GM19468 (cell line): ENCODE results near the gene POU4F1.

Source experiments
- ATAC-seq: cut with Tn5 transposase; IDR thresholded peaks from one replicate; pipeline ENCODE4 v1.9.1; 2021; ENCODE audit warnings: mild to moderate bottlenecking, moderate library complexity, moderate number of reproducible peaks; ENCODE audit not compliant: unreplicated experiment; ENCODE audit errors: extremely low read depth

POU4F1 gene

DNA sequence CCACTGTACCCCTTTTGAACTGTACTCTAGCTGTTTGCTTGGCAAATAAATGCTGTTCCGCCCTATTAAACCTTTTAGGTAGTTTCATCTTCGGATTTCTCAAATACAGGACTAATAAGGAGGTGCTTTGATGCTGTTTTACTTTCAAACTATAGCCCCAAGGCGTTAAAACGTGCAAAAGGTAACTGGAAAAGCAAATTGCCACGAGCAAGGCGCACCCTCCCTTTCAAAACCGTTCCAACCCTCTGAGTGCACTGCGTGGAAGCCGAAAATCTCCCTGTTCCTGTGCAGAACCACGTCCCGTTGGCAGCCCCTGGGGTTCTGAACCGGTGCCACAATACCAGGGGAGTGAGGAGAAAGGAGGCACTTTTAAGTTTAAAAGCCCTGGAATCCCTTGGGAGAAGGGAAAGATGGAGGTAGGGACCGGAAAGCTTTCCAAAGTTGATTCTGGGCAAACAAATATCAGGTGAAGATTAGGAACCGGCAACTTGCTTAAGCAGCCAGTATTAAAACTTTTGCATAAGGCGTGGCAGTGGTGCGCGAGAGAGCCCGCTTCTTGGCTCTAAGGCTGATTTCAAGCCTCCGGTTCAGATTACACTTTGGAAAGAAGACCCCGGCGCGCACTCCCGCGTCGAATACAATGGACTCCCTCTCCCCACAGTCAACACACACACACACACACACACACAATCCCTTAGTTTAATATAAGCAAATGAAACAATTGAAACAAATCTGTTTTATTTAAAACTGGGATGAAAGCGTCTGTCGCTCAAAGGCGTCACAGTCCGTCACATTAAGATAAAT lies 9.5 kb downstream of the POU4F1 start:
- ATAC-seq: no peak

DNA sequence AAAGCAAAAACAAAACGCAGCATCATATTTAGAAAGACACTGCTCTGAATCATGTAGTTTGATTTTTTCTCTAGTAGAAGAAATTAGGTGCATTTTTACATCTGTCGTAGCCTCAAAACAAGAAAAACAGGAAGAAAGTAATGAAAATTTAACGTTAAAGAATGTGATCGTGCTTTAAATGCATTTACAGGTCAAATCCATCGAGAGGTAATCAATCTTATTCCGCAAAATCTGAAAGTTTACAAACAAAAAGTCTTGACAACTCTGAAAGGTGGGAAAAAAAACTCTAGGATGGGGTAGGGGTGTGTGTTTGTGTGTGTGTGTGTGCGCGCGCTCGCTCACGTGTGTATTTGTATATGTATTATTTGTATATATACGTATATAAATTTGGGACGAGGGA lies 10.2 kb downstream of the POU4F1 start:
- ATAC-seq: no peak

DNA sequence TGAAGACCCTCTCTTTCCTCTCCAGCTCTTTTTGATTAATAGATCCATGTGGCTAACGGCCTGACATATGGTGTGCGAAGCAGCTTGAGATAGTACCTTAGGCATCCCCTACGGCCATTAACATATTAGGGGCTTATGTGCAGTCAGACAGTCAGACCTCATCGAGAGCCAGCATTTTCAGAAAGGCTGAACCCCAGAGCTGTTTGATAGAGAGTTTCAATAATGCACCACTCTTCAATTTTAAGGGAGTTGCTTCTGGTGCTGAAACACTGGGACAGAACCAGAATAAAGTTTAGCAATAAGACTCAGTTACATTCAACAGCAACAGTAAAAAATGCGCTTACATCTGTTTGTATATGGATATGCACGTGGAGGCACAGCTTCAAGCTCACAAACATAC lies 10.8 kb downstream of the POU4F1 start:
- no peak for ATAC-seq

DNA sequence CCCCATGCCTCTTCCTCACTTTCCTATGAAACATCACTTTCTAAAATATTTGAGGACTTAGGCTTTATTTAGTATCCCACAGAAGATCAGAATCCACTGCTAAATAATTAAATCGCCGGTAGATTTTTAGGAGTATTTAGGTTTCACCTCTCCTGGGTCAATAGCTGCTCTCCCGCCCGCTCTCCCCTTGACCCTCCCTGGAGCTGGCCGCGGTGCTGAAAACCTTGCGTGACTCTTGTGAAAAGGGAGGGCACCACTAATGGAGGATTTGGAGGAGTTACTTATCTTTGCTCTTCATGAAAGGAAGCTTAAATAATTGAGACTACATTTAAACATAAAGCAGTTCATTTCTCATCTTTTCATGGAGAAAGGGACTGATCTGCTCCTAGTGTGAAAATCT lies 14.1 kb downstream of the POU4F1 start:
- no peak for ATAC-seq

DNA sequence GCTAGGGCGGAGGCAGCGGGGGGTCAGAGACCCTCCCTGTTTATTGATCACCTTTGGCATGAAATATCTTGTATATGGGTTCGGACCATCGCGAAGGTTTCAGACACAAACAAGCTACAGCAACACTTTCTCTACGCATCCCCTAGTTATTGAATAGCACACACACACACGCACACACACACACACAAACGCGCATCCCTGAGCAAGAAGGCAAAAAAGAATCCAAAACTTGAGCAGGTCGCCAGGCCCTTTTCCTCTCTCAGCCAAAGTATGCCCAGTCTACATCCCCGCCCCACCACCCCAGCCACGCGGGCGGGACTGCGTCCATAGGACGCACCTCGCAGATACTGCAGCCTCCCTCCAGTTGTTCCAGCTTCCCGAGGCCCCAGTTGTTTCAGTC lies 16.0 kb downstream of the POU4F1 start:
- ATAC-seq: no peak

DNA sequence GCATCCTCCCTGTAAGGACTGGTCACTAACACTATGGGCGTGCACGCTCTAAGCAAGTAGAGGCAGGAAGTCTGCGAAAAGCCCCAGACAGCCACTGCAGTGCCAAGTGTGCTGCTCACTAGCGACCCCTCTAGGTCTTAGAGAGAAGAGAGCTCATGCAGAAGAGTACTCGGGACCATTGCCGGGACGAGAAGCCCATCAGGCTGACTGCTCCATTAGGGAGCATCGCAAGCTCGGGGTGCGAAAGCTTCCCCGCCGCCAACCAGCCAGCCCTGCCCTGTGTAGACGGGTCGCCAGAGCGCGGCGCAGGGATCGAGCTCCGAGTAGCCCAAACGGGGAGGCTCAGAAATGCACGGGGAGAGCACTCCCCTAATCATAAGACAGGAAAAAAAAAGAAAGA lies 16.6 kb downstream of the POU4F1 start:
- ATAC-seq: no peak

DNA sequence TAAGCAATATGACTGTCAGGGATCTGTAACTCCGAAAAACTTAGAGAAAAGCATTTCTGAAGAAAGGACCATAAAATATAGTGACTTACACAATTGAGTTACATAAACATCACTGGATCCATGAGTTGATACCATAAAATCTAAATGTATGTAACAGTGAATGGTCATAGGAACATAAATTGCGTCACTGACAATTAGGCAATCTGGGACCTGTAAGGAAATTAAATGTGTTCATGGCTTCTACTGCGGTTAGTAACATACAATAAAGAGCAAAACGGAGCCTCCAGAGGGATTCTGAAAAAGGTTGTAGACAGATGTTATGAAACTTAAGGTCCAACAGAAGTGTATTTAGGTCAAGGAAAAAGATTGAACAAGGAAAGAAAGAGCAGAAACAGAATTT lies 27.1 kb downstream of the POU4F1 start:
- no peak for ATAC-seq

DNA sequence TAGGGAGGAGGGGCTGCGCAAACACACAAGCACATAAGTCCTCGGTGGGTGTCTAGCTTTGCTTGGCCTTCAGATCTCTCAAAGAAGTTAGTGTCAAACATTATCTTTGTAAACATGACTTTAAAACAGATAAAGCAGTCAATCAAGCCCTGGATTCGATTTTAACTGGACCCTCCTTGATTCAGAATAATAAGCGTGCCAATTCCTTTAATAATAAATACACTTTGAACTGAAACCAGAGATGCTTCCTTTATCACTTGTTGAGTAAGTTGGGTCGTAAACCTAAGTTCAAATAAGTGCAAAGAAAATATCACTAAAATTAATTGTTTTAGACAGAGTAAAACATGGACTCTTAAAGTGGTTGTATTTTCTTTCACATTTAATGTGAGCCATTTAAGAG lies 30.9 kb downstream of the POU4F1 start:
- ATAC-seq: no peak

DNA sequence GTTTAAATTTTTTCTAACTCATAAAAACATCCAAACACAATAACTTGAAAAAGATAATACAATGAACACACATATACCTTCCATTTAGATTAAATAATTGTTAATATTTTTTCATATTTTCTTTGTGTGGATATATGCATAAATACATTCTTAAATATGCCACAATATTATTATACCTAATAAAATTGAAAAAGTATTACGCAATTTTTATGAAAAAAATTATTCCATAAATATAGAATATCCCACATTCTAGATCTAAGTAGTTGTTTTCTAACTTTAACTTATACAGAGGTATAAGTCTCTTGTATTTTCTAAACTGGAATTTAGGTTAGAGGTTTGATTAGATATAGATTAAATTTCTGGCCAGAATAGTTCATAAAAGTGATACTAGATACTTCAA lies 34.3 kb downstream of the POU4F1 start:
- no peak for ATAC-seq

DNA sequence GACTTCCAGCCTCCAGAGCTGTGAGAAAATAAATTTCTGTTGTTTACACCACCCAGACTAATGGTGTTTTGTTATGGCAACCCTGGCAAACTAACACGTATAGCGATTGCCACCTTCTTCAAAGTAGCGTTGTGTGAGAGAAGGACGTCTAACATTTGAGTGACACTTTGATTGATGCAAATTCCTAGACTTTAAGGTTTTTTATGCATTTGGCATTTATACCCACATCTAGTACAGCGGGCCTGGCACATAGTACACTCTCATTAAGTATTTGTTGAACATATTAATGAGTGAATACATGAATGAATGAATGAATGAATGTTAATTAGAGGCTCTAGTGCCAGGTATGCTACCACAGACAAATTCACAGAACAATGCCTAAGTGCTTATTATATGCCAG lies 36.7 kb downstream of the POU4F1 start:
- no peak for ATAC-seq

DNA sequence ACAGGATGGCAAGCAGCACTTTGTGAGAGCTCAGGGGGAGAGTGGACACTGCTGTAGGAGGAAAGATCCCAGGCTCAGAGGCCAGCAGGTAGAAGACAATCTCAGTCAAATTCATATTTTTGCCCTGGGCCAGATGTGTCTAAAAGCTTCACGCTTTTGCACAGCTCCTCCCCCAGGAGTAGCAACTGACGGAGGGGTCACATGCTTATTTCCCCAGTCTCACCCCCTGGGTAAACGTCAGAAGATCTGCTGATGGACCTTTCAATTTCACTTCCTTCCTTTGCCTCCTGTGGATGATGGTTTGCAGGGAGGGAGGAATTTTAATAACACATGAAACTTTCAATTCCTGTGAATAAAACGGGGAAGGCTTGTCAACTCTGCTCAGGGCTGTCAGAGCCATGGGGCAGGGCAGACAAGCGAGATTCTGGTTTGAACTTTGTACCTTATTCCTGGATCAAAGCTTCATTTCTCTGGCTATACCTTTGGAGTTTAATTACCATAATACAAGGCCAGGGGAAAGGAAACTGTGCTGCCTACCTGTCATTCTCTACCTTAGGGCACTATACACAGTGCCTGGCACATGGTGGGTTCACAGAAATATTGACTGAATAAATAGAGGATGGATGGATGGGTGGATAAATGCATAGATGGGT lies 41.0 kb downstream of the POU4F1 start:
- no peak for ATAC-seq
